DND-41 (cell line): ENCODE measurements around the gene SPTLC3.

Experiments
- ATAC-seq: fragments of 200-7000 bp; cut with Tn5 transposase; 3 replicates; pipeline ENCODE4 v1.9.1; 2021; ENCODE audit warnings: low read depth; ENCODE audit not compliant: insufficient read depth
- DNase-seq: peaks from one replicate; pipeline ENCODE4 v3.0.0-alpha.2; 2020
- H2AFZ ChIP-seq: 2 replicates; pipeline ENCODE4 v1.6.0; 2012; ENCODE audit warnings: low read depth, low read length
- H3K27ac ChIP-seq: 2 replicates; pipeline ENCODE4 v1.5.1; 2012; ENCODE audit warnings: low read length, inconsistent platforms
- H3K27me3 ChIP-seq: fragments of 200-600 bp; sonication (generic); 2 replicates; pipeline ENCODE4 v1.6.0; 2012; ENCODE audit warnings: low read length, mild to moderate bottlenecking, inconsistent platforms; ENCODE audit not compliant: insufficient read depth, poor library complexity
- H3K36me3 ChIP-seq: 2 replicates; pipeline ENCODE4 v1.5.1; 2012; ENCODE audit warnings: low read length, inconsistent platforms; ENCODE audit not compliant: insufficient read depth
- H3K4me1 ChIP-seq: 2 replicates; pipeline ENCODE4 v1.5.1; 2012; ENCODE audit warnings: mild to moderate bottlenecking, low read length; ENCODE audit not compliant: insufficient read depth
- H3K4me2 ChIP-seq: 2 replicates; pipeline ENCODE4 v1.6.0; 2012; ENCODE audit warnings: mild to moderate bottlenecking, moderate library complexity, low read length, inconsistent platforms; ENCODE audit not compliant: insufficient read depth
- H3K4me3 ChIP-seq, 2 experiments: fragments of 200-600 bp in 1 of 2; shearing (Covaris generic) in 1 of 2; 2 replicates each; pipeline ENCODE4 v1.5.1; 2012 to 2016; ENCODE audit warnings: inconsistent platforms in 2 of 2, low read length in 2 of 2, mild to moderate bottlenecking in 2 of 2, low read depth in 1 of 2, moderate library complexity in 1 of 2
- H3K79me2 ChIP-seq: 2 replicates; pipeline ENCODE4 v1.6.0; 2012; ENCODE audit warnings: low read length, inconsistent platforms; ENCODE audit not compliant: insufficient read depth
- H3K9ac ChIP-seq: 2 replicates; pipeline ENCODE4 v1.6.0; 2012; ENCODE audit warnings: low read depth, mild to moderate bottlenecking, inconsistent platforms, low read length, moderate library complexity
- H3K9me3 ChIP-seq: 2 replicates; pipeline ENCODE4 v1.5.1; 2012; ENCODE audit warnings: low read length, moderate library complexity, mild to moderate bottlenecking, inconsistent platforms; ENCODE audit not compliant: insufficient read depth, severe bottlenecking
- H4K20me1 ChIP-seq: 2 replicates; pipeline ENCODE4 v1.6.0; 2012; ENCODE audit warnings: low read length; ENCODE audit not compliant: insufficient read depth
- CTCF ChIP-seq: IDR thresholded peaks from 2 replicates; pipeline ENCODE4 v1.5.1; 2012; ENCODE audit warnings: borderline replicate concordance, low read length, moderate library complexity, mild to moderate bottlenecking; ENCODE audit not compliant: poor library complexity, severe bottlenecking; ENCODE audit errors: extremely low read depth
- EZH2 ChIP-seq: IDR thresholded peaks from 3 replicates; pipeline ENCODE4 v1.6.1; 2012; ENCODE audit warnings: borderline replicate concordance, low read depth, mild to moderate bottlenecking, moderate library complexity, low read length, inconsistent platforms; ENCODE audit not compliant: severe bottlenecking

Gene SPTLC3

GRCh38 chr20:13186043-13186774 lies 177.4 kb downstream of the SPTLC3 start:
- H4K20me1 ChIP-seq, result no peaks in the 10 kb centered on the region
- no peak overlapping the region for H3K9ac ChIP-seq
- no peak overlapping the region for H2AFZ ChIP-seq
- no peaks in the 10 kb centered on the region for H3K27me3 ChIP-seq
- no peak overlapping the region for H3K27ac ChIP-seq
- TF ChIP-seq CTCF (no peak), EZH2 (no peak)
- H3K36me3 ChIP-seq, result no peaks in the 10 kb centered on the region
- no peaks in the 10 kb centered on the region for H3K9me3 ChIP-seq
- DNase-seq (no peak), ATAC-seq (no peak)
- H3K79me2 ChIP-seq, result no peaks in the 10 kb centered on the region
- H3K4me1 ChIP-seq, result peaks cover 17% of the 10 kb centered on the region
- H3K4me3 ChIP-seq, result no peak overlapping the region
- no peak overlapping the region for H3K4me2 ChIP-seq

GRCh38 chr20:13187899-13188298 lies 179.1 kb downstream of the SPTLC3 start:
- peak overlapping the region; percentile 17; the same call in 1 of the 2 replicates for H3K4me2 ChIP-seq
- no peak for TF ChIP-seq EZH2
- no peak for TF ChIP-seq CTCF
- no peak overlapping the region for H2AFZ ChIP-seq
- H3K9me3 ChIP-seq, result no peaks in the 10 kb centered on the region
- no peaks in the 10 kb centered on the region for H3K27me3 ChIP-seq
- H3K36me3 ChIP-seq, result no peaks in the 10 kb centered on the region
- no peaks in the 10 kb centered on the region for H3K79me2 ChIP-seq
- H3K4me1 ChIP-seq, result peaks cover 17% of the 10 kb centered on the region
- H3K9ac ChIP-seq, result no peak overlapping the region
- no peaks in the 10 kb centered on the region for H4K20me1 ChIP-seq
- no peak overlapping the region for H3K4me3 ChIP-seq
- ATAC-seq, result peak; percentile 94
- peak; percentile 33 for DNase-seq
- H3K27ac ChIP-seq, result no peak overlapping the region

- Histone ChIP-seq H3K4me3 (no peak overlapping the region), H3K27me3 (no peaks in the 10 kb centered on the region), H4K20me1 (no peaks in the 10 kb centered on the region), H3K9me3 (no peaks in the 10 kb centered on the region), H3K79me2 (no peaks in the 10 kb centered on the region), H3K36me3 (no peaks in the 10 kb centered on the region), H2AFZ (no peak overlapping the region), H3K4me1 (no peaks in the 10 kb centered on the region), H3K9ac (no peak overlapping the region), H3K27ac (no peak overlapping the region), H3K4me2 (no peak overlapping the region)
- DNase-seq (no peak), ATAC-seq (no peak)
- TF ChIP-seq CTCF (no peak), EZH2 (no peak)
Measured at GRCh38 chr20:13199279-13199678, 190.5 kb downstream of the SPTLC3 start.
